HG02571 (cell line): ENCODE results near the gene RPS27A.
"Not testable (repeated sequence)": the region's sequence is repeated elsewhere in the genome, so short reads cannot be mapped to it uniquely, and the experiment has no call there.

Source experiments
- ATAC-seq: cut with Tn5 transposase; IDR thresholded peaks from one replicate; pipeline ENCODE4 v1.9.1; 2021; ENCODE audit warnings: mild to moderate bottlenecking, moderate library complexity; ENCODE audit not compliant: unreplicated experiment

RPS27A gene

GRCh38 chr2:55232084-55232862, at the start of gene RPS27A, which contains the start of gene CLHC1:
TSS of gene RPS27A (plus strand) at chr2:55232688. CDS start at chr2:55232825, 137 bp downstream.
TSS of gene CLHC1 (minus strand) at chr2:55232293. CDS start at chr2:55222411, 9,882 bp downstream.
- peak; percentile 86 for ATAC-seq

DNA sequence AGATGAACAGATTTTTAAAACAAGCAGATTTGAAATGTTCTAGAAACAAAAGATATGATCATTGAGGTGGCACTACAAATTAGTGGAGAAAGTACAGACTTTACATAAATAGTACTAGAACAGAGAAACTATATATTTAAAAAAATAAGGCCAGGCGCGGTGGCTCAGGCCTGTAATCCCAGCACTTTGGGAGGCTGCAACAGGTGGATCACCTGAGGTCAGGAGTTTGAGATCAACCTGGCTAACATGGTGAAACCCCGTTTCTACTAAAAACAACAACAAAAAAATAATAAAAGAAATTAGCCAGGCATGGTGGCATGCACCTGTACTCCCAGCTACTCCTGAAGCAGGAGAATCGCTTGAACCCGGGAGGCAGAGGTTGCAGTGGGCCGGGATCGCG, 45.7 kb upstream of the RPS27A start:
- not testable (repeated sequence) for ATAC-seq

GRCh38 chr2:55191888-55192287, 40.6 kb upstream of the RPS27A start:
- not testable (repeated sequence) for ATAC-seq

DNA sequence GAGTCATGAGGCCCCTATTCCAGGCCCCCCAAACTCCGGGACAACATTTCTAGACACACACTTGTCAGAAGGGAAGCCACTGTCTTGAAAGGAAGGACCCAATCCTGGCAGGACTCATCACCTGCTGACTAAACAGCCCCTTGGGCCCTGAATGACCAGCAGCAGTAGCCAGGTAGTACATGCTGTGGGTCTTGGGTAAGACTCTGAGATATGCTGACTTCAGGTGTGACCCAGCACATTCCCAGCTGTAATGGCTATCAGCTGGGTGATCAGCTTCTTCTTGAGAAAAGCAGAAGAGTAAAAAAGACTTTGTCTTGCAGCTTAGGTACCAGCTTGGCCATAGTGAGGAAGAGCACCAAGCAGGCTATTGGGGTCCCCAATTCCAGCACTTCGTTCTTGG, 36.0 kb upstream of the RPS27A start:
- ATAC-seq, result no peak

DNA sequence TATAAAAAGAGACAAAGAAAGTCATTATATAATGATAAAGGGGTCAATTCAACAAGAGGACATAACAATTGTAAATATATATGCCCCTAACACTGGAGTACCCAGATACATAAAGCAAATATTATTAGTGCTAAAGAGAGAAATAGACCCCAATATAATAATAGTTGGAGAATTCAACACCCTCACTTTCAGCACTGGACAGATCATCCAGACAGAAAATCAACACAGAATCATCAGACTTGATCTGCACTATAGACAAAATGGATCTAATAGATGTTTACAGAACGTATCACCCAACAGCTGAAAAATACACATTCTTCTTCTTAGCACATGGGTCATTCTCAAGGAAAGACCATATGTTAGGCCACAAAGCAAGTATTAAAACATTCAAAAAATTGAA, 32.1 kb upstream of the RPS27A start:
- no peak for ATAC-seq

- no peak for ATAC-seq
Measured at GRCh38 chr2:55204536-55204935, 28.0 kb upstream of the RPS27A start.

DNA sequence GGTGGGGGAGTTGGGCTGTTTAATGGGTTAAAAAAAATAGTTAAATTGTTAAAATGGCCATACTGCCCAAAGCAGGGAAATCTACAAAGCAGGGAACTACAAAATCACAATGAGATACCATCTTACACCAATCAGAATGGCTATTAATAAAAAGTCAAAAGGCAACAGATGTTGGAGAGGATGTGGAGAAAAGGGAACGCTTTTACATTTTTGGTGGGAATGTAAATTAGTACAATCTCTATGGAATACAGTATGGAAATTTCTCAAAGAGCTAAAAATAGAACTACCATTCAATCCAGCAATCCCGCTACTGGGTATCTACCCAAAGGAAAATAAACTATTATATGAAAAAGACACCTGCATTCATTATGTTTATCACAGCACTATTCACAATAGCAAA, 27.5 kb upstream of the RPS27A start:
- ATAC-seq, result no peak

DNA sequence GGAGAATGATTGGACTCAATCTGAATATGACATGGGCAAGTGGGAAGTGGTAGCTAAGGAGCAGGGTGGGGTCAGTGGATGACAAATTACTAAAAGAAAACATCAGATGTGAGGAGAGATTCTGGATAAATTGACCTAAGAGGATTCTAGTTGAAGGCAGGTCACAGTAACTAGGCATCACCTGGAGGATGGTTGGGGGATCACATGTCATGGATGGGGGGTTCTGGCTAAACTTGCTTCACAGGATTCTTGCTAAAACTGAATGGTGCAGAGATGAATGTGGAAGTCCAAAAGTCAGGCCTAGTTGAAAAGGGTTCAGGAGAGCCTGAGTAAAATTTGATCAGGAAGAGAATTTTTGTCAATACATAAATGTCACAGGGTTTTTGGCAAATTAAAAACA, 18.7 kb upstream of the RPS27A start:
- no peak for ATAC-seq

- no peak for ATAC-seq
Measured at GRCh38 chr2:55223958-55224760, 8.3 kb upstream of the RPS27A start.

- no peak for ATAC-seq
Measured at GRCh38 chr2:55224761-55225261, 7.7 kb upstream of the RPS27A start.

GRCh38 chr2:55225481-55226020, 6.9 kb upstream of the RPS27A start:
- ATAC-seq, result no peak

DNA sequence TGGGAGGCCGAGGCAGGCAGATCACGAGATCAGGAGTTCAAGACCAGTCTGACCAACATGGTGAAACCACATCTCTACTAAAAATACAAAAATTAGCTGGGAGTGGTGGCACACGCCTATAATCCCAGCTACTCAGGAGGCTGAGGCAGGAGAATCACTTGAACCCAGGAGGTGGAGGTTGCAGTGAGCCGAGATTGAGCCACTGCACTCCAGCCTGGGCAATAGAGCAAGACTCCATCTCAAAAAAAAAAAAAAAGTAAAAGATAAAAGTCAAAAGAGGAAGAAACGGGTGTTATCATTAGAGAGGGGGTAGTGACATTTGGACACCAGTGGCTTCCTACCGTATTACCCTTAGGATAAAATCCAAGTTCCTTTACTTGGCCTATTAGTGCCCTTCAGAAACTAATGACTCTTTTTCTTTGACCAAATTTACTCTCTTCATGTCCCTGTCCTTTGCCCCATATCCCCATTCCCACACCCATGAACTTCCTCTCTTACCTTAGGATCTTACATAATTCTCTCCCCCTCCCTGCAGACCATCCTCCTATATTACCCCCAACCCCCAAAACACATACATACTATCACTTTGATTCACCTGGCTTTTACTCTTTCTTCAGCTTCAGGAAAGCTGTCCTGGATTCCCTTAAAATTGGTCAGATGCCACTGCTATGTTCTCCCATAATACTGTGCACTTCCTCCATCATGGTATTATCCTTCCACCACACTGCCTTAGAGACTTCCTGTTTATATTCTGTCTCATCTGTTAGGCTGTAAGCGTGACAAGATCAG, 4.9 kb upstream of the RPS27A start:
- ATAC-seq, result not testable (repeated sequence)

DNA sequence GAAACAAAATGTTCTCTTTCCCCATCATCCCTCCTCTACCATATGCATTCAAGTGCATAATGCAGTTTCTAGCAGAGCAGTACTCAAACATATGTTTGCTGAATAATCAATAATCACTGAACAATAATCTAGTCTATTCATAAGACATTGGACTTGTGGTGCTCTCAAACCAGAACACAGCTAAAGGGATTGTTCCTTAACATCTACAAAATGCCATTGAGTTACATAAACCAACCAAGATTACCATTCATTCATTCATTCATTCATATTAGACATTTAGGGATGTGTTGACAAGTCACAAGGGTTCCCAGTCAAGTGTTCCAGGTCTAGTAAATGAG, 4.3 kb upstream of the RPS27A start:
- ATAC-seq, result no peak

GRCh38 chr2:55229221-55229620, 3.3 kb upstream of the RPS27A start:
- ATAC-seq, result no peak

- no peak for ATAC-seq
Measured at GRCh38 chr2:55230551-55230950, 1.9 kb upstream of the RPS27A start.

DNA sequence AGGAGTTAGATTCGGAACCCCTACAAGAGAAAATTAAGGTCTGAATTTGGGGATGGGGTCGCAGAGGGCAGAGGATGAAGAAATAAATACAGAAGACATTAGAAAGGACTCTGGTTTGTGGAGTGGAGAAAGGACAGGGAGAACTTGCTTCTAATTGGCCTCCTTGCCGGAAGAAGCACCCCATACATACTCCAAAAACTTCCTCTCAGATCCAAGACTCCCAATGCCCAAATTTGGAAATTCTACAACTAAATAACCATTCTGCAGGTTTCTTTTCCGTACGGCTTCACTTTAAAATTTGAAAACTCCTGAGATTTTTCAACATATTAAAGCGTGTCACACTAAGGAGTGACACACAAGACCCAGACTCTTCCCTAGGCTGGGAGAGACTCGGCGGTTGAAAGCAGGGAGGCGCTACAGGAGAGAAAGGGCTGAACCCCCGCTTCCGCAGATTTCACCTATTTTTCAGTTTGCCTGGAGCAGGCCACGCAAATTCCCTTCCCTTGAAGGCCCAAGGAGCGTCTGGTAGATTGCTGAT, 873 bp upstream of the RPS27A start:
- ATAC-seq, result no peak

- peak; percentile 18 for ATAC-seq
Measured at GRCh38 chr2:55232863-55233657, 572 bp downstream of the RPS27A start.

- no peak for ATAC-seq
Measured at GRCh38 chr2:55233658-55233940, 1.1 kb downstream of the RPS27A start.

GRCh38 chr2:55235724-55236538, 3.4 kb downstream of the RPS27A start:
- no peak for ATAC-seq
